AML-193 (cell line): Measurements from ENCODE around the gene GSTM2.

Experiments used
- DNase-seq, 2 experiments: peaks; one replicate each; lab custom pipeline; 2025; lab: John Stamatoyannopoulos, UW

Gene GSTM2

DNA sequence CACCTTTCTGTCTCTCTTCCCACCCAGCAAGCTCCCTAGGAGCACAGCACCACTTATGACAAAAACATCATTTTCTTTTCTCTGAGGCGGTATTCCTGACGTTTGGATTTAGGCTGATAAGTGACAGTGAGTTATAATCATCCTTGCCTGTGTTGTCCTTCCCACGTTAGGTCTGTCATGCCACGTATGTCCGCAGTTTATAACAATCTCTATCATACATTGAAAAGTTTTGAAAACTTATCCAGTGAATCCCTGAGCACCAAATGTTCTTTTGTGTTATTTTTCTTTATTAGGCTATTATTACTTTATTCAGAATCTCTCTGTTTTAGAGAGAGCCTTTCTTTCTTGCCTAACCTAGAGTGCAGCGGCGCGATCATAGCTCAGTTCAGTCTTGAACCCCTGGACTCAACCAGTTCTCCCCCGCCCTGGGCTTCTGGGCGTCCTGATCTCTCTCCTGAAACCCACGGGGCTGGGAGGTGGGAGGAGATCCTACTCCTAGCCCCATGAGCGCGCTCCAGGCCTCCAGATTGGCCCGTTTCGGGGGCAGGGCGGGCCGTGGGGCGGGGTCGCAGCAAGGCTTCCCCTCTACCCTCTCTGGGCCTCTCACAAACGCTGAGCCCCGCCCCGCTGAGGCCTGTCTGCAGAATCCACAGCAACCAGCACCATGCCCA is at the start of gene GSTM2:
Gene GSTM2 (plus strand): TSS at position 606 of the 671 bp plus-strand sequence. CDS start 59 bp downstream, at position 665.
- DNase-seq = peak; percentile 78 to 83

- DNase-seq = no peak
Measured at GRCh38 chr1:109618661-109619575, 48.9 kb upstream of the GSTM2 start.

- DNase-seq = peak; percentile 83
Measured at GRCh38 chr1:109619576-109620400, 48.1 kb upstream of the GSTM2 start, which contains the start of the genes AMPD2 and GNAT2. TSS of gene AMPD2 (plus strand) at chr1:109619837. CDS start at chr1:109621176, 1,339 bp downstream. TSS of gene GNAT2 (minus strand) at chr1:109619616. CDS start at chr1:109612870, 6,746 bp downstream.

DNA sequence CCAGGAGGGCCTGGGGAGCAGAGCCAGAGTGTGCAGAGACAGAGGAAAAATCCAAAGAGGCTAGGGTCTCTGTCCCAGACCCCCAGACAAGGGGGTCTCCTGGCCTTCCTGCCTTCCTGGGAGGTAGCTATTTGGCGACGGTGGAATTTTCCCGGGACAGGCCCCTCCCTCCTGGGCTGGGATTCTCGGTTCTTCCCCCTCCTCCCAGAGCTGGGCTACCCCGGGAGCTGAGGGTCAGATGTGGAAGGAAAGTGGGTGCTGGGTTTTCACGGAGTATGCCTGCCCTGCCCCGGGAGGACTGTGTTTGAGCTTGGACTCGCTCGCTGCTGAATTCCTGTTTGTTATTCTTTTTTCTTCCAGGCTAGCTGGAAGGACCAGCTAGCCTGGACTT is 47.5 kb upstream of the GSTM2 start:
- DNase-seq = no peak

DNA sequence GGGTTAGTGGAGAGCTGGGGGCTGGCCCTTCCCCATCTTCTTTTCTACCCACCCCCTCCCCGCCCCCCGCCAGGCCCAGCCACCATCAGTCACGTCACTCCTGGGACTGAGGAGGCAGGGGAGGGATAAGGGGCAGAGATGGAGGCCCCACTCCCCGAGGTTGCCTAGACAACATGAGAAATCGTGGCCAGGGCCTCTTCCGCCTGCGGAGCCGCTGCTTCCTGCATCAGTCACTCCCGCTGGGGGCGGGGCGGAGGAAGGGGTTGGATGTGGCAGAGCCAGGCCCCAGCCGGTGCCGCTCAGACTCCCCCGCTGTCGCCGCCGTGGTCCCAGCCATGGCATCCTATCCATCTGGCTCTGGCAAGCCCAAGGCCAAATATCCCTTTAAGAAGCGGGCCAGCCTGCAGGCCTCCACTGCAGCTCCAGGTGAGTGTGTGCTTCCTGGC is 47.0 kb upstream of the GSTM2 start:
- DNase-seq = peak; percentile 81 to 86

DNA sequence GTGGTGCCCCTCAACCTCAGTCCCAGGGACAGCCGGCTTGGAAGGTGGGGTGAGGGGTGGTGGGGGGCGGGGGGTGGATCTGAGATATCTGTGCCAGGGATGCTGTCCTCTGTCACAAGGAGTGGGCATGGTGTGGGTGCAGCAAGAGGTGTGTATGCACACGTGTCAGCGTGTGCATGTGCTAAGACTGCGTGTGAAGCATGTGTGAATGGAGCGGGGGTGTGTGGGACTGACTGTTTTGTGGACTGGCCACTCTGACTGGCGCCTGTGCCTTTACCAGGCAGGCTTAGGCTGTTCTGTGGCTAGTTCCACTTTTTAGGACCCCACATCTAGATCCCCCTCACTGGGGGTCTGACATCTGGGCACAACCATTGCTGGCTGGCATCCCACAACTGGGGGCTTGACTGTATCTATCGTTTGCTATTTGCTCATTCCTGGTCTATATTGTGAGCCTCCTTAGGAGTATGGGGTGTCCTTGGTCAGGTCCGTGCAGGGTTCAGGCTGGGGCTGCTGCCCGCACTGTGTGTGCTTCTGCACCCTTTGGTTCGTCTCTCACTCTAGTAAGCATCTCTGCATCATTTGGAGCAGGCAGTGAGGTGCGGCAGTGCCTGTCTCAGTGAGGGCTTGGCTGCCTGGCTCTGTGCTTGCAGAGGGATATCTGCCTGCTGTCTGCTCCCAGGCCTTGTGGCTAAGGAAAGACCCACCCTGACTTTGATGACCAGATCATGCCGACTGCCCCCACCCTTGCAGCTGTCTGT is 46.3 kb upstream of the GSTM2 start:
- no peak for DNase-seq

- DNase-seq = no peak
Measured at GRCh38 chr1:109622137-109622892, 45.5 kb upstream of the GSTM2 start.

- DNase-seq = no peak
Measured at GRCh38 chr1:109622895-109623294, 45.0 kb upstream of the GSTM2 start.

- DNase-seq = no peak
Measured at GRCh38 chr1:109623601-109624161, 44.2 kb upstream of the GSTM2 start.

GRCh38 chr1:109624201-109625010 is 43.5 kb upstream of the GSTM2 start:
- DNase-seq = no peak

DNA sequence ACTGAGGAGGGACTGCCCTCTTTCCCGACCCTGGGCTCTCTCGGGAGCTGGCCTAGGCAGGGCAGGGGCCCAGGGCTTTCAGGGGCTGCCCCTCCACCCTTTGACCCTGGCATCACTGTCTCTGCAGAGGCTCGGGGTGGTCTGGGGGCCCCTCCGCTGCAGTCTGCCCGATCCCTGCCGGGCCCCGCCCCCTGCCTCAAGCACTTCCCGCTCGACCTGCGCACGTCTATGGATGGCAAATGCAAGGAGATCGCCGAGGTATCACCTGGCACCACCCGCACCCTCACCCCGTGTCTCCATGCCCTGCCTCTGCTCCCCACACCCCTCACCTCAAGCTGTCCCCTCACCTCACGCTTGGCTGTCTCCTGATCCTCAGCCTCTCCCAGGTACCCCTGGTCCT is 42.7 kb upstream of the GSTM2 start:
- no peak for DNase-seq

- DNase-seq = no peak
Measured at GRCh38 chr1:109625601-109626560, 42.0 kb upstream of the GSTM2 start.

- no peak for DNase-seq
Measured at GRCh38 chr1:109626682-109627408, 41.0 kb upstream of the GSTM2 start.

DNA sequence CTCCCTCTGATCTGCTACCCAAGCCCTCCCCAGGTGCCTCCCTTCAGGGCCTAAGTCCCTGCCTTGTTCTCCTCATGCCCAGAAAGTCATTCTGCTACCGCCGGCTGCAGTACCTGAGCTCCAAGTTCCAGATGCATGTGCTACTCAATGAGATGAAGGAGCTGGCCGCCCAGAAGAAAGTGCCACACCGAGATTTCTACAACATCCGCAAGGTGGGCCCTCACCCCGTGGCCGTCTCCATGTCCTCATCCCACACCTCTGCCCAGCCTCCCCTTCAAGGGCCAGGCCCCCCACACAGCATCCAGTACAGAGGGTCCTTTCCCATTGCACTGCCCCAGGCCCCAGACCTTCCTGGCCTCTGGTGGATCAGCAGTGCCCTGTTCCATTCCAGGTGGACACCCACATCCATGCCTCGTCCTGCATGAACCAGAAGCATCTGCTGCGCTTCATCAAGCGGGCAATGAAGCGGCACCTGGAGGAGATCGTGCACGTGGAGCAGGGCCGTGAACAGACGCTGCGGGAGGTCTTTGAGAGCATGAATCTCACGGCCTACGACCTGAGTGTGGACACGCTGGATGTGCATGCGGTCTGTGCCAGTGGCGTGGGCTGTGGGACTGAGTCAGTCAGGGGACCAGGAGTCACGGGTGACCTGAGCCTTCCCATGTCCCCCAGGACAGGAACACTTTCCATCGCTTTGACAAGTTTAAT is 40.0 kb upstream of the GSTM2 start:
- no peak for DNase-seq

DNA sequence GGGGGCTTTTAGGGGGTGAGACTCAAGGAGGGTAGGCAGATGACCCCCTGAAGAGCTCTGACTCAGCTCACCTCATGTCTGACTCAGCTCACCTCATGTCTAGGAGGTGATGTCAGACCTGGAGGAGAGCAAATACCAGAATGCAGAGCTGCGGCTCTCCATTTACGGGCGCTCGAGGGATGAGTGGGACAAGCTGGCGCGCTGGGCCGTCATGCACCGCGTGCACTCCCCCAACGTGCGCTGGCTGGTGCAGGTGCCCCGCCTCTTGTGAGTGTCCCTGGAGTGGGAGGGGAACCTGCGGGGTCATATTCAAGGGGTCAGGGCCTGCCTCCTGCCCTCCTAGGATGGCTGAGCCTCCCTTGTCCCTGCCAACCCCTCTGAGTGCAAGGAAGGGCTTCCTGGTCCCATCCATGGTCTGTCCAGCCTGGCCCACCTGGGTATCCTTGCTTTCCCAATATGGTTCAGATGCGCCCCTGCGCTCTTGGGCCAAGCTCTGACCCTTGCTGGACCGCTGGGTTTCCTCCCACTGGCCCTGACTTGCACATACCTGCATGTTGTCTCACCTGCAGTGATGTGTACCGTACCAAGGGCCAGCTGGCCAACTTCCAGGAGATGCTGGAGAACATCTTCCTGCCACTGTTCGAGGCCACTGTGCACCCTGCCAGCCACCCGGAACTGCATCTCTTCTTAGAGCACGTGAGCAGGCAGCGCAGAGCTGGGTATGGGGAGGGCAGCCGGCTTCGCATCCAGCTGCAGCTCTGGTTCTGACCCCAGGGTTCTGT is 39.1 kb upstream of the GSTM2 start:
- DNase-seq = no peak
